GM19372 (cell line): ENCODE results near the gene PLPP3.

ENCODE experiments used
- ATAC-seq: cut with Tn5 transposase; IDR thresholded peaks from one replicate; pipeline ENCODE4 v1.9.1; 2021; ENCODE audit warnings: mild to moderate bottlenecking, low read depth, moderate library complexity; ENCODE audit not compliant: unreplicated experiment

Gene PLPP3

GRCh38 chr1:56550859-56551188, 28.5 kb downstream of the PLPP3 start:
- ATAC-seq, result no peak

DNA sequence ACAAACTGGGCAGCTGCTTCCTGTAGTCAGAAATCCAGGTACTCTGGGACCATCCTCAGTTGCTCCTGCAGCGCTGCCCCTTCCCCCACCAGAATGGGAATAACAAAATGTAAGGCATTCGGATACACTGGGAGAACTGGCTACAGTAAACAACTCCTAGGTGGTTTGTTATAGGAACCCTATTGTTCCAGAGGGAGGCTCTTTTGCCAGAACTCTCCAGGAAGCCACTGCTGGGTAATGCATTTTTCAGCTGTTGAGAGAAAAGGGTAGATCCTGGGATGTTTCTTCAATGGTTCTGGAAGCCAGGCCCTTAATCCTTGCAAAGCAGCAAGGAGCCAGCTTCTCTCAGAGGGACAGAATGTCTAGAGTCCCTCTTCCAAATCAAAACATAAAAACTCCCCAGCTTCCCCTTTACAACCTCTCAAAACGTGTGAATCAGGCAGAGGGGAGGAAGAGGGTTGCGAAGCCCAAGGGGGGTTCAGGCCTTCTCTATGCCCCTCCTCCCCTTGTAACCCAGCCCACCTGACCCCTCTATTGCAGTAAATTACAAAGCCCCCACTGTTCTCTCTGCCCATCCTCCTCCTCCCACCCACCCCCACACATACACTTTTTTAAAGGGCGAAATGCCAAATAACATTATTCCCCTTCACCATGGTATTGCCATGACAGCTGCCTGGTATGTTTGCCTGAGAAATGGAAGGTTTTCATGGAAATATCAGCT, 29.1 kb downstream of the PLPP3 start:
- ATAC-seq, result no peak

GRCh38 chr1:56548571-56548970, 30.8 kb downstream of the PLPP3 start:
- ATAC-seq, result no peak

DNA sequence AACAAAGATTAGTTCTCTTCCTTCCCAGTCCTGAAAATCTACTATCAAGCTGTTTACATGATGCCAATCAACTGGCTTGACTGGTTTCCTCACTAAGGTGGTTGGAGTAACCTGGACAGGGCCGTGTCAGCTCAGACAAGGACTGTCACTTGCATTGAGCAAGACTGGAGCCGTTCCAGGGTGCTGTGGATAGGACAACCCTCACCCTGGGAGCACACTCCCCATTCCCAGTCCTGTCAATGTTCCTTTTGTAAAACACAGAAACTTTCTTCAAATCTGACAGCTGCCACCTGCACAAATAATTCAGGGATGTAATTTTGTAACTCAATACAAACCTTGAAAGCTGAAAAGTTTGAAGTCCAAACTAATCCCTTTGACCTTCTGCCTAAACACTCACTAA, 31.4 kb downstream of the PLPP3 start:
- ATAC-seq, result no peak

- ATAC-seq, result no peak
Observed at GRCh38 chr1:56547473-56547872, 31.9 kb downstream of the PLPP3 start.

- no peak for ATAC-seq
Observed at GRCh38 chr1:56545711-56546110, 33.7 kb downstream of the PLPP3 start.

DNA sequence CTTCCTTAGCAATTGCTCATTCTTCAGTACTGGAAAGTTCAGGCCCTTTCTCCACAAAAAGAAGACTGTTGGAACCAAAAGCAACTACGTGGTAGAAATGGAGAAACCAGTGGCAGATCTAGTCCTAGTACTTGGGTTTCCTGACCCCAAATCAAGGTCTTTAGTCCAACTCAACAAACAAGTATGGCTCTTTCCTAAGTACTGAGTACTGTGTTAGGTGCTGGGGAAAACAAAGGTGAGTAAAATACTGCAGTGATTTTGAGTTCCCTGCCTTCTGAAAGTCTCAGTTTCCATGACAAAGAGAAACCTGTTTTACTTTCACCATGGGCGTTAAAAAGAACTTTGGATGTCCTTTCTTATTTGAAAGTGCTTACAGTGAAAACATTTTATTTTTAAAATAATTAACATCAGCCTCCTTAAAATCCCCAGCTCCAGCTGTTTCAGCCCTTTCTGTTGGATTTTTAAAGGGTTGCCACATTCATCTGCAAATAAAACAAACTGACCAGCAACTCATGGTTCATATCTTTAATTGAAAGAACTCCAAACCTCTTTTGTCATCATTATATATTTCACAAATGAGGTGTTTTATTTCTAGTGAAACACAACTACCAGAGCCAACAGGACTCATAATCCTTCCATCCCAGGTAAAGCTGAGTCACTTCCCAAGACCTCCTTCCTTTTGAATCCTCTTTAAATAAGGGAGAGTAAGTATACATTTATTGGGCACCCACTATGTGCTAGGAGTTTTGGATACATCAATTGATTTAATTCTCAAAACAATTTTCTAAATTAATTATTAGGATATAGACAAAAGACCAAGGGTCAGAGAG, 35.4 kb downstream of the PLPP3 start:
- ATAC-seq, result no peak

DNA sequence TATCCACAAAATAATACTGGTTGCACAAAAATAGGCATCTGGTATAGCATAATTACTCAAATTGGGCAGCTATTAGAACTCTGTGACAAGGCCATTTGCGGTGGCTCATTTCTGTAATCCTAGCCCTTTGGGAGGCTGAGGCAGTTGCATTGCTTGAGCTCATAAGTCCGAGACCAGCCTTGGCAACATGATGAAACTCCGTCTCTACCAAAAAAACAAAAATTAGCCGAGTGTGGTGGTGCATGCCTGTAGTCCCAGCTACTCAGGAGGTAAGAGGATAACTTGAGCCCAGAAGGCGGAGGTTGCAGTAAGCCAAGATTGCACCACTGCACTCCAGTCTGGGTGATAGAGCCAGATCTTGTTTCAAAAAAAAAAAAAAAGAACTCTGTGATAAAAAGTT, 36.7 kb downstream of the PLPP3 start:
- no peak for ATAC-seq

DNA sequence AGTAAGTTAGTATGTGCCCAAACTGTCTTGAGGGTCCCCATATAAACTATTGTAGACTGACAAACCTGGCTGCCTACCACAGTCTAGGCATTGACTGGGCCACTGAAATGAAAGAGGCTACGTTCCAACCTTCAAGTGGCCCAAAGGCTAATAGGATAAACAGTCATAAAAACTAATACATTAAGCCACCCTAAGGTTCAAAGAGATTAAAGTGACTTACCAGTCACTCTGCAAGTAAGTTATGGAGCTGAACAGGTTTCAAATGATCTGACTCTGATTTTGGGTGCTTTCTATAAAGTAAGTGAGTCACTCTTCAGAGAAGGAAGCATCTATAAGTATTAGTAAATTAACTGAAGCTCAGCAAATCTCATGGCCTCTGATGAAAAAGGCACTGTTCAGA, 38.0 kb downstream of the PLPP3 start:
- no peak for ATAC-seq

DNA sequence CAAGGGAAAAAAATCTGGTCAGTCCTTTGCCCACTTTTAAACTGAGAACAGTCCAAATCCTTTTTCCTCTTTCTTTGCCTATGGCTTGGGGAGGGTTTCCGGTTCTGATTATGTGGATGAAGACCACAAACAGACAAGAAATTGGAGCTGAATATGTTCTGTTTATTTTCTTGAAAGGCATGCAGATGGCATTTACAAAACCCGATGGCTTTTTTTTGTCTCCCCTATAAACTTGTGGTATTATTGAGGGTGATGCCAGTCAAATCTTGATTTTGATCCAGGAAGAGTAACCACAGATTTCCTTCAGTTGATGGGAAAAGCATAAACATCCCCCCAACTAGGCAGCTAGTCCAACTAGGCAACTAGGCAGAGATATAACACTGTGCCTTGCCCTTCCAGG, 38.9 kb downstream of the PLPP3 start:
- ATAC-seq, result no peak

DNA sequence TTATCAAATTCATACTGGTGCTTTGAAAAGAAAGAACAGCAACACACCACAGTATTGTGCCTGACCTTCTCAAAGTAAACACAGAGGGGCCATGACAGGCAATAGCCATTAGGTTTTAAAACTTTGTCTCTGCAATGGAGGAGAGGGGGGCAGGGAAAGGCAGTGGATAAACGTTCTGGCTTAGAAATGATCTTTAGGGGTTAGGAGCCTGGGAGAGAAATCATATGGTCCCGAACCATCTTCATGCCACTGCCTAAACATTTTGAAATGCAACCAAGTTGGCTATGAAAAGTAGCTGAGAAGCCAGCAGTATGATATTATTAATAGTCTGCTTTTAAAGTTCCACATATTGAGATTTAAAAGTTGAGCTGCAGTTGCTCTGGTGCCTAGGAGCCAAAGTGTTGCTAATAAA, 39.8 kb downstream of the PLPP3 start:
- no peak for ATAC-seq

DNA sequence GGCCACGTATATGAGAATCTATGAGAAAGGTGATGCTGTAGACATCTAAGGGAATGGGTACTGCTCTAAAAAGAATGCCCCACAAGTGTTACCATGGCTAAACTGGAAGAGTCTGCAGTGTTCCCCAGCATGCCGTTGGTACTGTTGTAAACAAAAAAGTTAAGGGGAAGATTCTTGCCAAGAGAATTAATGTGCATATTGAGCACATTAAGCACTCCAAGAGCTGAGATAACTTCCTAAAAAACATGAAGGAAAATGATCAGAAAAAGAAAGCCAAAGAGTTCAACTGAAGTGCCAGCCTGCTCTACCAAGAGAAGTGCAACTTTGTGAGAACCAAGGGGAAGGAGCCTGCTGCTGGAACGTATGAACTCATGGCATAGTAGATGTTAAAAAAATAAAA, 40.8 kb downstream of the PLPP3 start:
- ATAC-seq, result no peak

DNA sequence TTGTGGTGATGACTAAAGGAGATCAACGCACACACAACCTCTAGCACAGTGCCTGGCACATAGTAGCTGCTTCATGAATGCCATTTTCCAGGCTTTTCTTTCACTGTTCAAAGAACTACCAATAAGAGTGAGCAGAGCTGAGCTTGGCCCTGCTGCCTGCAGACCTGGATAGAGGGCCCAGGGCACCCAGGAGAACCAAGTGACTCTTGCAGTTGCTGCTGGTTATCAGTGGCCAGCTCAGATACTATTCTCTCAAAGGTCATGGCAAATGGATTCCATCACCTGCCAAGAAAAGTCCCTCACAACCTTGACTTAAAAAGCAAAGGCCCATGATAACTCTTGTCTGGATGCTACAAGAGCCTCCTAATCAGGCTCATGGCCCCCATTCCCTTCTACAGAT, 41.7 kb downstream of the PLPP3 start:
- no peak for ATAC-seq

- no peak for ATAC-seq
Observed at GRCh38 chr1:56535939-56536338, 43.4 kb downstream of the PLPP3 start.

- no peak for ATAC-seq
Observed at GRCh38 chr1:56535362-56535761, 44.0 kb downstream of the PLPP3 start.

- ATAC-seq, result no peak
Observed at GRCh38 chr1:56534130-56534651, 45.2 kb downstream of the PLPP3 start.

DNA sequence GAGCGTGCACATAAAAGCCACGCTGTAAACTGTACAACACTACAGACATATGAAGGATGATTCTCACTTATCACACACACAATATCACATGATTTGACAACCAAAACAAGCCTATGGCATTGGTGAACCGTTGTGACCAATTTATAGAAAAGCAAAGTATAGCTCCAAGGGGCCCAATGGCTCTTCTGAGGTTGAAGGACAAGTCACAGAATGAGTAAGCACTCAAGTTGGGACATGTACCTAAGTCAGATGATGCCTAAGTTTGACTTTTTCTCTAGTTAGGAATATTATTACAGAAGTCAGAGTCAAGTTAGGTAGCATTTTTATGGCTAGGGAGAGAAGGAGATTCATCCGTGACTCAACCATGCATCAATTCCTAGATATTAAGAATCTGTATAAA, 45.7 kb downstream of the PLPP3 start:
- ATAC-seq, result no peak

DNA sequence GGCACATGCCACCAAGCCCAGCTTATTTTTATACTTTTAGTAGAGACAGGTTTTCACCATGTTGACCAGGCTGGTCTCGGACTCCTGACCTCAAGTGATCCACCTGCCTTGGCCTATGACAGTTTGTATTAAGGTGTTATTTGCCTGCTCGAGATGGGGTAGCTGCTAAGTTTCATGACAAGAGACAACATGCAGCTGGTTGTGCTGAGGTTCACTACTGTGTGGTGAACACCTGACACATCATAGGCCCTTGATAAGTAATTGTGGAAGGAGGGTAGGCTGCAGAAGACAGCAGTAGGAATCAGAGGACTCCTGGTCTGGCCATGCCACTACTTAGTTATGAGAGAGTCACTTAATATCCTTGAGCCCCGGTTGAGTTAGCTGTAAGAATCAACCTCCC, 46.2 kb downstream of the PLPP3 start:
- ATAC-seq, result no peak

DNA sequence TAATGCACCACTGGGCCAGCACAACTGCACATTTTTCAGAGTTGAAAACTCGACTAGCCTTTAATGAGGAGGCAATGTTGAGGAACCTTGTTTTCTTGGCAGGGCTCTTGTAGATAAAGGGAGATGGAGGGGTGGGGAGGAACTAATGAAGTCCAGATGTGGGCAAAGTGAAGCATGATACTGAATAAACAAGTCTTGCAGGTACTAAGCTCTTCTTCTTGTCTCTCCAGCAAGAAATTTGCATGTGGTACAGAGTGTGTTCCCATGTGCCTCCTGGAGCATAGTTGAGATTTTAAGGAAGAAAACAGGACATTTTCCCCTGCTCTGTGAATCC, 47.0 kb downstream of the PLPP3 start:
- ATAC-seq, result no peak

DNA sequence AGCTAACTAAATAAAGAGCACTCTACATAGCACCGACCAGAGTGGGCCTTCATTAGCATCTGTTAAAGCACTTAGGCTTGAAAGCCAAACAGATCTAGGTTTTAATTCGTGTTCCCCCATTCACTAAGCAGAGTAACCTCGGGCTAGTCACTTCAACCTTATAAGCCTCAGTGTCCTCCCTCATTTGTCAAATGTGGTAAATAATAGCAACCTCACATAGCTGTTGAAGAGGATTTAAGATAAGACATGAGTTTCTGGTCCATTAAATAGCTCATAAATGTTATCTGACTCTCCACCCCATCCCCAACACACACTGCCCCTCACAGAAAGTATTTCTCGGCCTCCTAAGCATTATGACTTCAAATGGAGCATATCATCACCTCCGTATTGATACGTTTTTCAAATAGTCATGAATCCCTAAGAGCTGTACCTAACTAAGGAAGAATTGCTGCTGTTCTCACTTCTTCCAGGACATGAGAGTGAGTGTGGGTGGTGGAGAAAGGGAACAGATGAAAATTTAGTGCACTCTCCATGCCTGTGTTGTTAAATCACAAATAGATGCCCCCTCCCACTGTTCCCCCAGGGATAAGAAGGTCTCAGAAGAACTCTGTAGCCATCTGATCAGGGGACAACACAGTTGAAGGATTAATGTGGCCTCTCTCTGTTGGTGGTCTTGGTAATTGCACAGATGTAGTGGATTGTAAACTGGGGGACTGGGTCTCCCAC, 47.6 kb downstream of the PLPP3 start:
- ATAC-seq, result no peak

GRCh38 chr1:56529801-56530200, 49.6 kb downstream of the PLPP3 start:
- no peak for ATAC-seq
